CD4-positive, alpha-beta T cell (primary cell): ENCODE measurements around the gene FCAMR. TPM values are rescaled to one million over a fixed set of nuclear protein-coding genes. Genes with fewer than 3 reads are reported as not detected.

Experiments used
- ATAC-seq: fragments of 200-7000 bp; cut with Tn5 transposase; one replicate; pipeline ENCODE4 v1.10.0; 2022; ENCODE audit warnings: mild to moderate bottlenecking; ENCODE audit not compliant: poor library complexity
- CTCF ChIA-PET: fragments of 350-600 bp; sonication (Branson Sonifier 250); formaldehyde crosslinking; loops from one replicate; lab custom pipeline; 2021; ENCODE audit warnings: antibody characterized with exemption, inconsistent platforms; lab: Charles Lee
- POLR2A ChIA-PET: fragments of 350-600 bp; sonication (Branson Sonifier 250); formaldehyde crosslinking; loops from one replicate; lab custom pipeline; 2021; ENCODE audit warnings: antibody characterized with exemption, inconsistent platforms; lab: Charles Lee
- DNase-seq, 14 experiments: peaks; one replicate each; pipeline ENCODE4 v3.0.0-alpha.2; 2013 to 2020; ENCODE audit warnings: mixed read lengths in 2 of 14
- H3K27ac ChIP-seq, 2 donors: one replicate each; pipeline versions ENCODE4 v1.5.1 to v1.7.0; 2013; ENCODE audit warnings: low read length in 2 of 2, low read depth in 1 of 2, mild to moderate bottlenecking in 1 of 2
- H3K27me3 ChIP-seq, 2 experiments: 1 replicate in 1 of 2; 2 replicates in 1 of 2; pipeline versions ENCODE4 v1.6.1 to v1.7.0; 2013; ENCODE audit warnings: low read length in 2 of 2, control low read depth in 1 of 2, mild to moderate bottlenecking in 1 of 2, moderate library complexity in 1 of 2; ENCODE audit not compliant: insufficient read depth in 2 of 2, control insufficient read depth in 1 of 2
- H3K36me3 ChIP-seq: one replicate; pipeline ENCODE4 v1.6.1; 2013; ENCODE audit warnings: low read length, control low read depth; ENCODE audit not compliant: insufficient read depth
- H3K4me1 ChIP-seq: one replicate; pipeline ENCODE4 v1.6.1; 2013; ENCODE audit warnings: low read length, control low read depth; ENCODE audit not compliant: insufficient read depth
- H3K4me3 ChIP-seq: one replicate; pipeline ENCODE4 v1.5.1; 2013; ENCODE audit warnings: mild to moderate bottlenecking, low read length, moderate library complexity
- H3K9me3 ChIP-seq, 2 experiments: 1 replicate in 1 of 2; 2 replicates in 1 of 2; pipeline versions ENCODE4 v1.6.1 to v1.7.0; 2013; ENCODE audit warnings: low read length in 2 of 2, mild to moderate bottlenecking in 2 of 2, control low read depth in 1 of 2, moderate library complexity in 1 of 2; ENCODE audit not compliant: control insufficient read depth in 1 of 2, insufficient read depth in 1 of 2
- H3K27ac Mint-ChIP-seq: one replicate; pipeline ENCODE4 v1.8.0; 2020; ENCODE audit warnings: mixed read lengths
- H3K27me3 Mint-ChIP-seq: one replicate; pipeline ENCODE4 v1.8.0; 2021; ENCODE audit warnings: mixed read lengths
- H3K36me3 Mint-ChIP-seq: one replicate; pipeline ENCODE4 v1.8.0; 2021; ENCODE audit warnings: low read depth, mixed read lengths
- H3K4me1 Mint-ChIP-seq: one replicate; pipeline ENCODE4 v1.8.0; 2021; ENCODE audit warnings: low read depth, mixed read lengths
- H3K4me3 Mint-ChIP-seq: one replicate; pipeline ENCODE4 v1.8.0; 2020; ENCODE audit warnings: mild to moderate bottlenecking, mixed read lengths
- H3K9me3 Mint-ChIP-seq: one replicate; pipeline ENCODE4 v1.8.0; 2020; ENCODE audit warnings: mixed read lengths
- intact Hi-C, 2 experiments: fragments of 100-400 bp; cut with DNase I in 1 of 2; cut with micrococcal nuclease in 1 of 2; formaldehyde crosslinking; loops; one replicate each; pipeline versions ENCODE4 v1.15.1 to v1.9.0; 2023 to 2025; cut with DNase I, micrococcal nuclease
- total RNA-seq, 174 experiments: library from RNA in 2 of 174; stranded (reverse) in 2 of 174; gene quantifications; one replicate each; pipeline ENCODE4 v1.2.3 and lab custom pipeline; 2021 to 2026
- TF ChIP-seq, protein P1 (sequence below): fragments of 200-600 bp; IDR thresholded peaks from one replicate; pipeline ENCODE4 v1.8.0; 2022; ENCODE audit warnings: antibody characterized with exemption, mild to moderate bottlenecking

FCAMR gene
- total RNA-seq, 2 experiments from 2014 or later: not detected

DNA sequence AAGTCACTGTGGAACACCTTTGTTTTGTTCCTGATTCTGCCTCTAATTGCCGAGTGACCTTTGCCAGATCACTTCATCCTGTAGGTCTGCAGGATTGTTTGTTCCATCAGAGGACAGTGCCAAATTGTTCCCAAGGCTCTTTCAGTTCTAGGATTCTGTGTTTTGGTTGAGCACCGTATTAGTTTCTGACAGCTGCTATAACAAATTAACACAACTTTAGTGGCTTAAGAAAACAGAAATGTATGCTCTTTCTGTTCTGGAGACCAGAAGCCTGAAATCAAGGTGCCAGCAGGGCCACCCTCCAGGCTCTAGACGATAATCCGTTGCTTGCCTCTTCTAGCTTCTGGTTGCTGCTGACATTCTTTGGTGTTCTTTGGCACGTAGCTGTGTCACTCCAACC lies 20.6 kb downstream of the FCAMR start:
- Histone ChIP-seq H3K27me3 (peaks cover 0 to 4% of the 10 kb centered on the region in 2 experiments), H3K4me1 (no peaks in the 10 kb centered on the region), H3K27ac (no peak overlapping the region), H3K4me3 (no peak overlapping the region), H3K36me3 (no peaks in the 10 kb centered on the region), H3K9me3 (no peaks in the 10 kb centered on the region)
- TF ChIP-seq, protein P1, sequence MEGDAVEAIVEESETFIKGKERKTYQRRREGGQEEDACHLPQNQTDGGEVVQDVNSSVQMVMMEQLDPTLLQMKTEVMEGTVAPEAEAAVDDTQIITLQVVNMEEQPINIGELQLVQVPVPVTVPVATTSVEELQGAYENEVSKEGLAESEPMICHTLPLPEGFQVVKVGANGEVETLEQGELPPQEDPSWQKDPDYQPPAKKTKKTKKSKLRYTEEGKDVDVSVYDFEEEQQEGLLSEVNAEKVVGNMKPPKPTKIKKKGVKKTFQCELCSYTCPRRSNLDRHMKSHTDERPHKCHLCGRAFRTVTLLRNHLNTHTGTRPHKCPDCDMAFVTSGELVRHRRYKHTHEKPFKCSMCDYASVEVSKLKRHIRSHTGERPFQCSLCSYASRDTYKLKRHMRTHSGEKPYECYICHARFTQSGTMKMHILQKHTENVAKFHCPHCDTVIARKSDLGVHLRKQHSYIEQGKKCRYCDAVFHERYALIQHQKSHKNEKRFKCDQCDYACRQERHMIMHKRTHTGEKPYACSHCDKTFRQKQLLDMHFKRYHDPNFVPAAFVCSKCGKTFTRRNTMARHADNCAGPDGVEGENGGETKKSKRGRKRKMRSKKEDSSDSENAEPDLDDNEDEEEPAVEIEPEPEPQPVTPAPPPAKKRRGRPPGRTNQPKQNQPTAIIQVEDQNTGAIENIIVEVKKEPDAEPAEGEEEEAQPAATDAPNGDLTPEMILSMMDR: no peak
- Mint-ChIP-seq H3K4me1 (no peaks in the 10 kb centered on the region), H3K4me3 (no peak overlapping the region), H3K27me3 (peaks cover 5% of the 10 kb centered on the region), H3K27ac (no peak overlapping the region), H3K9me3 (no peaks in the 10 kb centered on the region), H3K36me3 (no peaks in the 10 kb centered on the region)
- ATAC-seq: no peak
- ChIA-PET CTCF (no interaction called here), POLR2A (no interaction called here)
- intact Hi-C loops: no loop called here
- no peak for DNase-seq

DNA sequence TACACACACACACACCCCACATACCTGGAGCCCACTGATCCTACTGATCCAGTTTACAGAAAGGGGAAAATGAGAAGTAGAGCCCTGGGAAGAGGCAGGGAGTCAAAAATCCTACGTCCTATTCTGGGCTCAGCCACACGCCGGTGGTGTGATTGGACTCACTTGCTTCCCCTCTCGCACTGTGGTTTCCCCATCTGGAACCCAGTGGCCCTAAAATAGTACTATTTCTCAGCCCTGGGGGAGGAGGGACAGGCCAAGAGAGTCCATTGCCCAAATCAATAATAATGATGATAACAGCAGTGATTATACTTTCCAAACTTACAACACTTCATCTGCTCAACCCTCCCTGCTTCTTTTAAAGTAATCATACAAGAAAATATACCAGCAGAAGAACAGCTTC lies 21.1 kb downstream of the FCAMR start:
- Mint-ChIP-seq H3K36me3 (no peaks in the 10 kb centered on the region), H3K9me3 (no peaks in the 10 kb centered on the region), H3K4me3 (no peak overlapping the region), H3K4me1 (no peaks in the 10 kb centered on the region), H3K27ac (no peak overlapping the region), H3K27me3 (peaks cover 5% of the 10 kb centered on the region)
- Histone ChIP-seq H3K27me3 (peaks cover 0 to 6% of the 10 kb centered on the region in 2 experiments), H3K9me3 (no peaks in the 10 kb centered on the region), H3K36me3 (no peaks in the 10 kb centered on the region), H3K4me1 (no peaks in the 10 kb centered on the region), H3K27ac (no peak overlapping the region), H3K4me3 (no peak overlapping the region)
- CTCF ChIA-PET: no interaction called here
- TF ChIP-seq, protein P1: no peak
- DNase-seq (no peak), ATAC-seq (no peak)
- intact Hi-C loops: no loop called here
- POLR2A ChIA-PET: no interaction called here

DNA sequence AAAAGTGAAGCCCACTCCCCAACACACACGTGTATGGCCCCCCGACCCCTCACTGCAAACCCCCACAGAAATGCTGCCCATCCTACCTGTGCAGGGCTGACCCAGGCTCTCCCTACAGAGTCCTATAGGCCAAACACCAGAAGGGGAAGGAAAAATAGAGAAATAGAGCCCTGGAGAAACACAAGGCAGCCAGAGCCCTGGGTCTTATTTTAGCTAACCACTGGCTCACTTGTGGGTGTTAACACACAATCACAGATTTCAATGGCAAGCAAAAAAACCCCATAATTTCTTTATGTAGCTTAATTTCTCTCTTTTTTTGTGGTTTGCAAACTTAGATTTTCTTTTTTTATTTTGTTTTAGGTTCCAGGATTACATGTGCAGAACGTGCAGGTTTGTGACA lies 23.0 kb downstream of the FCAMR start:
- no peaks in the 10 kb centered on the region for H3K36me3 Mint-ChIP-seq
- no peaks in the 10 kb centered on the region for H3K4me1 Mint-ChIP-seq
- no peaks in the 10 kb centered on the region for H3K9me3 ChIP-seq
- DNase-seq (no peak), ATAC-seq (no peak)
- no peaks in the 10 kb centered on the region for H3K9me3 Mint-ChIP-seq
- POLR2A ChIA-PET: no interaction called here
- H3K27ac ChIP-seq: no peak overlapping the region
- H3K4me1 ChIP-seq: no peaks in the 10 kb centered on the region
- H3K27me3 Mint-ChIP-seq: peaks cover 9% of the 10 kb centered on the region
- H3K27me3 ChIP-seq: peaks cover 0 to 6% of the 10 kb centered on the region in 2 experiments
- no peak overlapping the region for H3K4me3 ChIP-seq
- H3K4me3 Mint-ChIP-seq: no peak overlapping the region
- TF ChIP-seq, protein P1: no peak
- no peak overlapping the region for H3K27ac Mint-ChIP-seq
- no peaks in the 10 kb centered on the region for H3K36me3 ChIP-seq
- intact Hi-C loops: no loop called here
- CTCF ChIA-PET: interaction anchor here (1.5 kb wide), 1 partner anchor 25 kb away, joined by 4 read pairs; no protein-coding TSS in a partner anchor
